Osteocyte (in vitro differentiated cells): ENCODE measurements around the gene KCNJ1. TPM values are rescaled to one million over a fixed set of nuclear protein-coding genes. Genes with fewer than 3 reads are reported as not detected.

Experiments used
- DNase-seq: peaks from one replicate; pipeline ENCODE4 v3.0.0; 2021; ENCODE audit warnings: mixed read lengths; ENCODE audit not compliant: unreplicated experiment; ENCODE audit errors: extremely low spot score
- H3K27ac Mint-ChIP-seq: one replicate; pipeline ENCODE4 v1.8.0; 2021; ENCODE audit warnings: mild to moderate bottlenecking, mixed read lengths; ENCODE audit not compliant: unreplicated experiment
- H3K27me3 Mint-ChIP-seq: one replicate; pipeline ENCODE4 v1.8.0; 2021; ENCODE audit warnings: mixed read lengths; ENCODE audit not compliant: unreplicated experiment
- H3K36me3 Mint-ChIP-seq: one replicate; pipeline ENCODE4 v1.8.0; 2021; ENCODE audit warnings: mixed read lengths; ENCODE audit not compliant: unreplicated experiment
- H3K4me1 Mint-ChIP-seq: one replicate; pipeline ENCODE4 v1.8.0; 2021; ENCODE audit warnings: mixed read lengths; ENCODE audit not compliant: unreplicated experiment
- H3K4me3 Mint-ChIP-seq: one replicate; pipeline ENCODE4 v1.8.0; 2021; ENCODE audit warnings: mild to moderate bottlenecking, moderate library complexity, mixed read lengths; ENCODE audit not compliant: unreplicated experiment
- H3K9me3 Mint-ChIP-seq: one replicate; pipeline ENCODE4 v1.8.0; 2021; ENCODE audit warnings: mixed read lengths; ENCODE audit not compliant: unreplicated experiment
- total RNA-seq: library from RNA; stranded (reverse); gene quantifications from 2 replicates; pipeline ENCODE4 v1.2.1, GENCODE V29; 2021
- TF ChIP-seq, protein P1 (sequence below): fragments of 200-600 bp; sonication (generic); IDR thresholded peaks from 2 replicates; pipeline ENCODE4 v1.5.0; 2021; ENCODE audit warnings: antibody characterized with exemption, mild to moderate bottlenecking, moderate library complexity

The KCNJ1 gene
- total RNA-seq, 1 donor from 2014 or later = not detected

DNA sequence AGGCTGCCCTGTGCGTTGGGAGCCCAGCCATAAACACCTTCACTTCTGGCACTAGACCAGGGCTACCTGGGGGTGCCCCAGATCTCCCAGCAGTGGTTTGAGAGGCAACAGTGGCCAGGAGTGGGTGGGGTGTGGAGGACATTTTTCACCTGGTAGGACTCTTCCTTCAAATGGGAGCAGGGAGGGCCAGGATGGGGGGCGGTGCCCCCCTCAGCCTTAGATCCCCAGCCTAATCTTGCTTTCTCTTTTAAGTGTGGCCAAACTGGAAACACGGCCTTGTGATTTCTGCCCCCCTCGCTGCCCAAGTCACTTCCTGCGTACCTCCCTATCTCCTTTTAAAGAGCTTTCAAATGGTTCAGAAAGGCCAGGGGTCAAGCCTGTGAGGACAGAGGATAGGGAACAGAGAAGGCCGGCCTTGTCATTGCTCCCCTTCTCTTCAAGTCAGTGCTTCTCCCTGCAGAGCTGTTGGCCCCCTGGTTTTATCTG, 24.9 kb upstream of the KCNJ1 start:
- Mint-ChIP-seq H3K4me3 (peak overlapping the region; percentile 44), H3K36me3 (no peaks in the 10 kb centered on the region), H3K4me1 (peaks cover 4% of the 10 kb centered on the region), H3K9me3 (no peaks in the 10 kb centered on the region), H3K27ac (no peak overlapping the region), H3K27me3 (peaks cover 31% of the 10 kb centered on the region)
- TF ChIP-seq, protein P1, sequence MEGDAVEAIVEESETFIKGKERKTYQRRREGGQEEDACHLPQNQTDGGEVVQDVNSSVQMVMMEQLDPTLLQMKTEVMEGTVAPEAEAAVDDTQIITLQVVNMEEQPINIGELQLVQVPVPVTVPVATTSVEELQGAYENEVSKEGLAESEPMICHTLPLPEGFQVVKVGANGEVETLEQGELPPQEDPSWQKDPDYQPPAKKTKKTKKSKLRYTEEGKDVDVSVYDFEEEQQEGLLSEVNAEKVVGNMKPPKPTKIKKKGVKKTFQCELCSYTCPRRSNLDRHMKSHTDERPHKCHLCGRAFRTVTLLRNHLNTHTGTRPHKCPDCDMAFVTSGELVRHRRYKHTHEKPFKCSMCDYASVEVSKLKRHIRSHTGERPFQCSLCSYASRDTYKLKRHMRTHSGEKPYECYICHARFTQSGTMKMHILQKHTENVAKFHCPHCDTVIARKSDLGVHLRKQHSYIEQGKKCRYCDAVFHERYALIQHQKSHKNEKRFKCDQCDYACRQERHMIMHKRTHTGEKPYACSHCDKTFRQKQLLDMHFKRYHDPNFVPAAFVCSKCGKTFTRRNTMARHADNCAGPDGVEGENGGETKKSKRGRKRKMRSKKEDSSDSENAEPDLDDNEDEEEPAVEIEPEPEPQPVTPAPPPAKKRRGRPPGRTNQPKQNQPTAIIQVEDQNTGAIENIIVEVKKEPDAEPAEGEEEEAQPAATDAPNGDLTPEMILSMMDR = no peak
- no peak for DNase-seq

DNA sequence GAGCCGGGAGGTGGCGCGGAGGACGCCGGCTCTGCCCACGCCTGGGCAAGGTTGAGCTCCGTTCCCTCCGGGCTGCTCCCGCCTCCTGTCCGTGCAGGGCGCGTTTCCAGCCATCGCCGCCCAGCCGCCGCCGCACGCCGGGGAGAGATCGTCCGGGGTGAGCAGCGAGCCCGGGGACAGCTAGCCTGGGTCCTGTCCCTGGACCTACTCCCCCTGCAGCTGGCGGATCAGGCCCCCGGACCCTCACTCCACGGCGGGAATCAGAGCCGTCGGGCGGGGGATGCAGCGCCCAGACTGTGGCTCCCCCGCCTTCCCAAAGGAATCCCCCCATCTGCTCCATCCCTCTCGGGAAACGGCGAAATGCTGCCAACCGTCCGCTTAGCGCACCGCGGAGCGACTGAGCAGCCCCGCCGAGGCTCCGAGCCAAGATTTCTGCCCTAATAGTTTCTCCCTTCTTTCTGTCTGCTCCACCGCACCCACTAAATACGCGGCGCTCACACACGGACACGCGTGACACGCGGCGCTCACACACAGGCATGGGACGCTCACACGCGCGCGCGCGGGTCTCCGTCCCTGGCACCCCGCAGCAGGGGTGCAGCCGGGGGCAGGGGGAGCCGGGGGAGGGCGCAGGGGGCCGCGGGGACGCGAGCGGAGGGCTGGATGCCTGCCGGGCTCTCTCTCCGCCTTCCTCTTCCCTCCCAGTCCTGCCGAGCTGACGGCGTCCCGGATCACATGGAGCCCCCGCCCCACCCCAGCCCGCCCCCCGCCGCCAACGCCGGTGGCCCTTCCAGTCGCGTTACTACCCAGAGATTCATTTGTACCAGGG, 23.7 kb upstream of the KCNJ1 start, which contains the start of gene KCNJ5:
KCNJ5 (plus strand) TSS at position 814 of the 826 bp plus-strand sequence. CDS start 19,918 bp downstream, outside the sequence.
- Mint-ChIP-seq H3K36me3 (no peaks in the 10 kb centered on the region), H3K4me3 (peak within 1 kb of the TSS; percentile 74), H3K4me1 (peaks cover 1% of the 10 kb centered on the region), H3K27me3 (peaks cover 41% of the 10 kb centered on the region), H3K9me3 (no peaks in the 10 kb centered on the region), H3K27ac (no peak within 1 kb of the TSS)
- no peak for DNase-seq
- TF ChIP-seq, protein P1 = no peak

DNA sequence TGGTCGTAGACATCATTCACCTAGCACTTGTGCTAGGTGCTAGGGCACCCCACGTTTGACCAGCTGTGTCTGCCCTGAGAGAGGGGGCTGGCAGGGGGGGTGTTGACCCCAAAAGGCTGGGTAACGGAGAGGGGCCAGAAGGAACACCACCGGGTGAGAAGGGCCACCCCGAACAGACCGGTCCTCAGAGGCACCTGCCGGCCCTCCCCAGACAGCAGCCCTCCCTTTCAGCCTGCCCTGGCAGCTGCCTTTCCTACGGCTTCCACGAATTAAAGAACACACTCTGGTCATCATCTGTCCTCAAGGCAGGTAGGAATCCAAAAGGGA, 23.1 kb upstream of the KCNJ1 start:
- H3K36me3 Mint-ChIP-seq = no peaks in the 10 kb centered on the region
- TF ChIP-seq, protein P1 = no peak
- H3K4me1 Mint-ChIP-seq = peaks cover 1% of the 10 kb centered on the region
- no peaks in the 10 kb centered on the region for H3K9me3 Mint-ChIP-seq
- H3K4me3 Mint-ChIP-seq = peak overlapping the region; percentile 74
- no peak overlapping the region for H3K27ac Mint-ChIP-seq
- peaks cover 44% of the 10 kb centered on the region for H3K27me3 Mint-ChIP-seq
- DNase-seq = no peak

DNA sequence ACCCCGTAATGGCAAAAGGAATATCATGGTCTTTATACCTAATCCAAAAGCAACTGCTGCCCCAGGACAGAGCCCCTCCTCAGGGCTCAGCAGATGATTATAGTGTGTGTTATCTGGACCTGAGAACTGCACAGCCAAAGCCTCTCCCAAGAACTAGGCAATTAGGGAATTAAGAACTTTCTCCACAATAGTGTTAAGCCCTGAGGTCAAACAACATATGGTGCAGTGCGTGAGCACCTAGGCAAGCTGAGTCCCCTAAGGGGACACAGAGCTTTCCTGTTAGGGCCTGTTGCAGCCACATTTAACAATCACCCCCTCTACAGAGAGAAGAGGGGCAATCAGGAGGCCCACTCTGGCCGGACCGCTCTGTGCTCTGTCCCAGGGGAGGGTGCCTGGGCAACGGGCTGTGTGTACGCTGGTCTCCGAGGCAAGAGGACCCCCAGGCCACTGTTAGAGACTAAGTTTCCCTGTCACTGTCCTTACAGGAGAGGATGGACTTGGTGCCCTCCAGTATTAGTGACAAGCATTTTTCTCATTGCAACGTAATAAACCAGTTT, 22.6 kb upstream of the KCNJ1 start:
- no peak for DNase-seq
- no peak overlapping the region for H3K27ac Mint-ChIP-seq
- peaks cover 48% of the 10 kb centered on the region for H3K27me3 Mint-ChIP-seq
- H3K36me3 Mint-ChIP-seq = no peaks in the 10 kb centered on the region
- H3K9me3 Mint-ChIP-seq = no peaks in the 10 kb centered on the region
- TF ChIP-seq, protein P1 = no peak
- H3K4me3 Mint-ChIP-seq = no peak overlapping the region
- H3K4me1 Mint-ChIP-seq = peaks cover 1% of the 10 kb centered on the region
